ENCODE results near the gene LHX3.

Gene LHX3

DNA sequence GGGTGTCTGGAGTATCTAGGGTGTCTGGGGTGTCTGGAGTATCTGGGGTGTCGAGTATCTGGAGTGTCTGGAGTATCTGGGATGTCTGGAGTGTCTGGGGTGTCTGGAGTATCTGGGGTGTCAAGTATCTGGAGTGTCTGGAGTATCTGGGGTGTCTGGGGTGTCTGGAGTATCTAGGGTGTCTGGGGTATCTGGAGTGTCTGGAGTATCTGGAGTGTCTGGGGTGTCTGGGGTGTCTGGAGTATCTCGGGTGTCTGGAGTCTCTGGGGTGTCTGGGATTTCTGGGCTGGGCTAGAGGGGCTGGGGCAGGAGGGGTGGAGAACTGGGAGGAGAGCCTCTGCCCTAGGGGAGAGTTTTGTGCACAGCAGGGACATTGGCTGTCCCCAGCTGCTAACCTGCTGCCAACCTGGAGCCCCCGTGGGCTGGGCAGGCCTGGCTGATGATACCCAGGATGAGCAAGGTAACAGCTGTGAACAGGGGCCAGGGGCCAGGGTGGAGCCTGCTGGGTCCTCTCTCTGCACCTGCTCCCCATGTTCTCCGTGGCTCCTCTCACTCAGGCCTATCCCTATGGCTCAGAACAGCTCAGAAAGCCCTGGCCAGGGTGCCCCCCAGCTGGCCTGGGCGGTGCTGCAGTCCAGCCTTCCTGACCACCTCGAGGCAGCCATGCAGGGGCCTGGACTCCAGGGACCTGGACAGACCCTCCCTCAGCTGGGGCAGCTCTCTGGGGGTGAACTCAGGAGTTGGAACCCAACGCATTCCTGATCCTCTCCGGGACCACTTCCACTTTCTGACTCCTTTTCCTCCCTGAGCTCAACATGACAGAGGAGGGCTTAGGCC lies 29.9 kb downstream of the LHX3 start:
- DNase-seq: no peak

- DNase-seq: no peak
Measured at GRCh38 chr9:136173648-136174290, 31.2 kb downstream of the LHX3 start.

DNA sequence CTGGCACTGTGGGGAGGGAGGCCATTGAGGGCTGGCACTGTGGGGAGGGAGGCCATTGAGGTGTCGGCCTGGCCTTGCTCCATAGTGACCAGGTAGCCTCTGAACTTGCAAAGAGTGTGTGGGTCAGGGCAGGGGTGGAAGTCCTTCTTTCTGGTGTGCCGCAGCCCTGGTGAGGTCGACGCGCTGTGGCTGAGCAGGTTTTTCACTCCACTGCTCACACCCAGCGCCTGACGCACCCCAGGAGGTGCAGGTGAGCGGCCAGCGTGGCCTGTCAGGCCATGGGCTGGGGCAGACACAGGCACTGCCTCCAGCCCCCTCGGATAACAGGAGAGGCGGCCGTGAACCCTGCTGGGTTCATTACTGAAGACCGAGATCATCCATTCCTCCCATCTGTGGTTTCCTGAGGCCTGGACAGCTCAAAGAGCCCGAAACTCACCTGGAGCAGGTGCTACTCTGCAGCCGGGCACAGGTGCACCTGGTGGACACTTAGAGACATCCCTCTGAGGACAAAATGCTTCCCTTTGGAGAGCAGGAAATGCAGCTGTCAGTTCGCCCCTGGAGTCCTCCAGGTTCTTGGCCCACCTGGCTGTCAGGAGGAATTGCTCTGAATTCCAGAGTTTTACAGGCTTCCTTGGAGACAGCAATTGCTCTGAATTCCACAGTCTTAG lies 32.4 kb downstream of the LHX3 start:
- no peak for DNase-seq

GRCh38 chr9:136171801-136172411 lies 33.0 kb downstream of the LHX3 start:
- no peak for DNase-seq

DNA sequence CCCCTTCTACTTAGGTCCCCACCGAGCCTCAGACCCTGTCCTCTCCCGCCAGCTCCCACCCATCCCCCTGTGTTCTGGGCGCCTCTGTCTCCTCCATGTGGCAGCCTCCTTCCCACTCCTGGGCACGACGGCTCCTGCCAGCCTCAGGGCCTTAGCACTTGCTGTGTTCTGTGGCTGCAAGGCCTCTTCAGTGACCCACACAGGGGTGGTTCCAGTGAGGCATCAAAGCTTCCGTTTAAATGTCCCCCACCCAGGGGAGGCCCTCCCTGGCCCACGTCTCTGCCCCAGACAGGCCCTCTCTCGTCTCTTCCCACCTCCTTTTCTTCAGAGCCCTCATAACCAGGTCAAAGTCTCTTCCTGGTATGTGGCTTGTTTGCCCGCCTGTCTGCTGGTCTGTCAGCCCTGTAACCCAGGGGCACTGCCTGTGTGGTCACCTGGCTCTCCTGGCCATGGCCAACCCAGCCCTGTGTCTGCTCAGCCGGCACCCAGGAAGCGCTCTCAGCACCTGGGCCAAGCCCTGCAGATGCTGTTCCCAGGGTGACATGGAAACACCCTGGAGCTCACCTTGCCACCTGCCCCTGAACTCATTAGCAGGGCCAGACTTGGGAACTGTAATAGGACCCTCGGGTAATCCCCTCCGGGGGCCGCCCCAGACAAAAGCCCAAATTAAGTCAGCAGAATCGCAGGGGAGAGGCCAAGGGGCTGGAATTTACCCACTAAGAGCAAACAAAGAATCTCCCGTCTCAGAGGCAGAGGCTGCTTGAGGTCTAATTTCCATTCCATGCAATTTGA lies 33.7 kb downstream of the LHX3 start:
- DNase-seq: no peak

DNA sequence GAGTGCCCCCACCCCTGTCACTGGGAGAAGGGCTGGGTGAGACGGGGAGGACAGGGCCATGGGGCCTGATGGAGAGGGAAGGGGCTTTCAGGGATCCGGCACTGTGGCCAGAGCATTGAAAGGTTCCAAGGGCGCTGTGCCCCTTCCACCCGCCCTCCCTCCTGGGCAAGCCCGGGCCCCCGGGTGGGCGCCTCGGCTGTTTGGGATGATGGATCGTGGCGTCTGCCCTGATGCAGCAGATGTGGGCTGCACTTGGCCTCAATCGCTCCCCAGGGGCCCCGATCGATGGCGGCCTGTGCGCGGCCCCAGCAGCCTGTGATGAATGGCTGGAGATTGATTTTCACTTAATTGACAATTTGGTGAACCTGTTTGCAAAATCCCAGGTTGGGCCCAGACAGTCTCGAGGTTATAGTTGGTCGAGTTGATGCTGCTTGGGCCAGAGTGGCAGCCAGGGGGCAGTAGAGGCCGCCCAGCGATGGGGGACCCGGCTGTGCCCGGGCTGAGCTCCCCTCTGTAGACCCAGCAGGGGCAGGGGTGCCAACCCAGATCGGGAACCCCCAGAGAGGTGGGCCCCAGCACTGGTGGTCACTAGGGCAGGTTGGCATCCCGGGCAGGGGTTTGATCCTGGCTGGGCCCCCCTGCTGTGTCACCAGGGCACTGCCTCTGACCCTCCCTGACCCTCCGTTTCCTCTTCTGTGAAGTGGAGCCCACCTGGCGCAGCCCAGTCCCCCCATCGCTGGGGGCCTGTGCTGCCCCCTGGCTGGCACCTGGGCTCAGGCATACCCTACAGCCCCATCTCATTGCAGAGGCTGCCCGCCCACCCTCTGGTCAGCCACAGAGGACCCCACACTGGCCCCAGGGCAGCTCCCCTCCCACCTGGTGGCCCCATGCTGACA lies 34.7 kb downstream of the LHX3 start:
- DNase-seq: no peak

DNA sequence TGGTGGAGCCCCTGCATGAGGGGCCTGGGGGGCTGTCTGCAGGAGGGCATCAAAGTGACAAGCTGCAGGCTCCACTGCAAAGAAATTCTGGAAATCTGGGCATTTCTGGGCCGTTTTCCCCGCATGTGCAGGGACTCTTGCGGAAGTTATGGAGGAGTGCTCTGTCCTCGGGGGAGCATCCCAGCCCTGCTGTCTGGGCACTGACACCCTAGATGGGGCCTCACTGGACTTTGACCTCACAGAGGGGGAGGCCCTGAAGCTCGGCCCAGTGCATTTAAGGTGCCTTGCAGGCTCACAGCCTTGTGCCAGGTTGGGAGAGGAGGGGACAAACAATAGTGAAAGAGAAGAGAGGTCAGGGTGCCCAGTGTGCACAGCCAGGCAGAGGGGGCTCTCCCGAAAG lies 35.4 kb downstream of the LHX3 start:
- no peak for DNase-seq

DNA sequence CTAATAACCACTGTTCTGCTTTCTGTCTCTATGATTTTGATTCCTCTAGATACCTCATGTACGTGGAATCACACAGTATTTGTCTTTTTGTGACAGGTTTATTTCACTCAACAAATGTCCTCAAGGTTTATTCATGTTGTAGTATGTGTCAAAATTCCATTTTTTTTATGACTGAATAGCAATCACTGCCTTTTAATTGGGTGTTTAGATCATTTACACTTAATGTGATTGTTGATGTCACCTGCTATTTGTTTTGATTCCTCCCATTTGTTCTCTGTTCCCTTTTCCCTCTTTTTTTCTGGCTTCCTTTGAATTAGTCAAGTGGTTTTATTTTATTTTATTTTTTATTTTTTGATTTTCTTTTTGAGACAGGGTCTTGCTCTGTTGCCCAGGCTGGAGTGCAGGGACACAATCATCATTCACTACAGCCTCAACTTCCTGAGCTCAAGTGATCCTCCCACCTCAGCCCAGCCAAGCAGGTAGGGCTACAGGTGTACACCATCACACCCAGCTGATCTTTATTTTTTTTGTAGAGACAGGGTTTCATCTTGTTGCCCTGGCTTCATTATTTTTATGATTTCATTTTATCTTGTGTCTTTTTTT lies 41.6 kb downstream of the LHX3 start:
- no peak for DNase-seq

DNA sequence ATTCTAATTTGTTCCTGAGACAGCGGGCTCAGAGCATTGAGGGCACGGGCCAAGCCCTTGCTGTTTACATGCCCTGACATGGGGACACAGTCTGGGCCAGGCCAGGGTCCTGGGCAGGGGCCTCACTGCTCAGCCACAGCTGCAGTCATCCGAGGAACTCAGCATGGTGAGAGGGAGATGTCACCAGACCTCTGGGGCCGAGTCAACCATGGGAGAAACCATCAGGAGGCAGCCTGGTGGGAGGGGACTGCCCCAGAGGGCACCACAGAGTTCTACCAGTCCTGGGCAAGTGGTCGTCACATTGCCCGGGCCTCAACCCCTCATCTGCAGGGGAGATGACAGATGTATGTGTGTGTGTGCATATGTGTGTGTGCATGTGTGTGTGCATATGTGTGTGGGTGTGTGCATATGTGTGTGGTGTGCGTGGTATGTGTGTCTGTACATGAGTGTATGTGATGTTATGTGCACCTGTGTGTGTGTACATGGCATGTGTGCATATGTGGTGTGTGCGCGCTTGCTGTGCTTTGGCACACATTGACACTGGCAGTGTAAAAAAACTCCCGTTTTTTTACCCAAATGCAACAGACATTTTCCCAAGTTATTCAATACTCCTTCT lies 43.8 kb downstream of the LHX3 start:
- no peak for DNase-seq

DNA sequence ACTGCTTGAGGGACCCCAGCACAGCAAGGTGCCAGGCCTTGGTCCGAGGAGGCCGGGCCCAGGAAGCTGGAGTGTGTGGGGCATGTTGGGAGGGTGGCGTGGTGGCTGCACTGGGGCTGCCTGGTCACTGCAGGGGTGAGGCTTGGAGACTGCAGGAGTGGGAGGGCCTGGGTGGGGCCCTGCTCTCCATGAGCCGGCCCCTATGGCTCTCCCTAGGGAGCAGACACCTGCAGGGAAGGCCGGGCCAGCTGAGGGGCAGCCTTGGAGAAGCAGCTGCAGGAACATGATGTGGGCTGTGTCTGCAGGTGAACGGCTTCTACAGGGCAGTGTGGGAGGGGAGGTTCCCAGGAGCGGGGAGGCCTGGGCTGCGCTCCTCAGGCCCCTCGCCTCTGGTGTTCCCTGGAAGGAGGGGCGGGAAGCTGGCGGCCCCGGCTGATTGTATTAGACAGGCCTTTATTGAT lies 44.5 kb downstream of the LHX3 start:
- no peak for DNase-seq

GRCh38 chr9:136159851-136160250 lies 45.1 kb downstream of the LHX3 start:
- no peak for DNase-seq

DNA sequence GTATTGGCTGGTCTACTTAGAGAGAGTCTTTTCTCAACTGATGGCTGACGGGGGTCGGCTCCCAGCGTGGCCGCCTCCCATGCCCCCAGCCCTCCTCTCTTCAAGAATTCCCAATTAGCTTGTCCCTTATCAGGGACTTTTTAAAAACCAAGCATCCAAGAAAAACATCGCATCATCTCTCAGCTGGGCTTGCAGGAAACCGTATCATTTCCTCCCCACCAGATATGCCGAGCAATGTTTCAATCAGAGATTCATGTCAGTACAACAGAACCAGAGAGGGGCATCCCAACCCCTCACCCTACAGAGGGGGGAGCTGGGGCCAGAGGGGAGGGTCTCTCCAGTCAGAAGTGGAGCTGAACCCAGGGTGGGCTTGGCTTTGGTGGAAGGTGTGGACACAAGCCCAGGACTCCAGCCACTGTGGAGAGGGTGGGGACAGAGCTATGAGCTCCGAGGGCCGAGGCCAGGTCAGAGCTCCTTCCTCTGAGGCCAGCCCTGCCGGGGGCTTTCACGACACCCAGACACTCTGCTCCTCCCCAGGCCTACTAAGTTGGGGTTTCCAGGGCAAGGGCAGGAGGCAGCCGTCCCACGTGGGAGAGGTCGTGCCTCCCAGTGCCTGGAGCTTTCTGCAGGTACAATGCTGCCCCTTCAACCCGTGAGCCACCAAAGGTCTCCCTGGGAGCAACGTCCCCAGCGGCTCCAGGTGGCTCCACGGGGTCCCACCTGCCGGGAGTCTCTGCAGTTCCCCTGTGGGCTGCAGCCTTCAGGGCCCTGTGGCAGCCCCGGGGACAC lies 47.3 kb downstream of the LHX3 start:
- DNase-seq: no peak

DNA sequence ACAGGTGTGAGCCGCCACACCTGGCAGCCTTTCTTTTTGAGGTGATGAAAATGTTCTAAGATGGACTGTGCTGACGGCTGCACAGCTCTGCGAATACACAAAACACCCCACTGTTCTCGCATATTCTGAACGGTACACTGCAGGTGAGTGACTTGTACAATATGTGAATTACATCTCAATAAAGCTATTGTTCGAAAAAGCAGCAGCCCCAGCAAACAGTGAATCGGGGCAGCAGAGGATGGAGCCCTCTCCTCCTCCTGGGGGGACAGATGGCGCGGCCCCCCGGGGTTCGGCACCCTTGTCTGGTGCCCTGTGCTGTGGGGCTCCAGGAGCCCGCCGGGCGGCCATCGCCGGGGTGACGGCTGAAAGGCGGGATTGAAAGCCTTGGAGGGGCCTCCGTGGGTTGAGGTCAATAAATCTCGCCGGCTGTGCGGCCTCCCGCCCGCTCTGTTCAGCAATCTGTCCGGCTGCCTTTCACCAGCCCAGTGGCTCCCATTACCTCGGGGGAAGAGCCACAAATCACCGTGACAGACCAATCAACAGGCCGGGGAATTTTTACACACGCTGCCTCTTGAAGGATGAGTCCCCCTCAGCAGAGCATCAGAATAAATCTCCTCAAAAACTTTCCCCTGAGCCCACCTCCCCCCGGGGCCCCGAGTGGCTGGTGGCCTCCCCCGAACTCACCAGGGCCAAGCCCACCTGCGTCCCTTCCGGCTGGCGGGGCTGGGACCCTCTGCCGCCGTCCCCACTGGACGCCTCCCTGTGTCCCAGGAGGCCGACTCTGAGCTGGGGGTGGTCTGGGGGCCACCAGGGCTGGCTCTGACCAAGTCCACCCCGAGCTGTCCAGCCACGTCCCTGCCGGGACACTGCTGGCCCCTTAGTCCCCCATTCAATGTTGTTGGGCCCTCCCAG lies 48.5 kb downstream of the LHX3 start:
- DNase-seq: no peak

GRCh38 chr9:136155576-136155975 lies 49.4 kb downstream of the LHX3 start:
- no peak for DNase-seq

GRCh38 chr9:136154943-136155342 lies 50.0 kb downstream of the LHX3 start:
- DNase-seq: no peak

DNA sequence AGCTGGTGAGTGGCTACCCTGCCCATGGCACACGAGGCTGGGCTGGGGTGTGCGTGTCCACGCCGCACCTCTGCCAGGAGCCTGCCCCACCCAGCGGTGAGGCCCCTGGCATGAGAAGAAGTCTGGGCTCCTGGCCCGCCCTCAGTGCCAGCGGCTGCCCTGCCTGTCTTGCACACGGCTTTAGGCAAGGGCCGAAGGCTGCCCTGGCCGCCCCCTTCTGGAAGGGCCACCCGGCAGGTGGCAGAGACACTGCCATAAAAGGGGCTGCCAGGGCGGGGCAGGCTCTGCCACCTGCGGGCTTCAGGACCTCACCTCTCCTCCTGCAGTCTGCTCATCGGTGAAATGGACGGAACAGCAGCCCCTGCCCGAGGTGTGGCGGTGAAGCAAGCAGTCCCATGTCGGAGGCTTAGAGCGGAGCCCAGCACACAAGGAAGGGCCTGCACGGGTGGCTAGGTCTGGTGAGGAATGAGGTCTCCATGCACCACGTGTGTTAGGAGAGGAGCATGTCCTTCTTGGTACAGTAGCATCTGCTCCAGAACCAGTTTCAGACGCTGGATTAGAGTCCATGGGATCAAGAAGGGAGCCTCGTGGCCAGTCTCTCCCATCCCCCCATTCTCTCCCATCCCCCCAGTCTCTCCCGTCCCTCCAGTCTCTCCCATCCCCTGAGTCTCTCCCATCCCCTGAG lies 51.4 kb downstream of the LHX3 start:
- no peak for DNase-seq

DNA sequence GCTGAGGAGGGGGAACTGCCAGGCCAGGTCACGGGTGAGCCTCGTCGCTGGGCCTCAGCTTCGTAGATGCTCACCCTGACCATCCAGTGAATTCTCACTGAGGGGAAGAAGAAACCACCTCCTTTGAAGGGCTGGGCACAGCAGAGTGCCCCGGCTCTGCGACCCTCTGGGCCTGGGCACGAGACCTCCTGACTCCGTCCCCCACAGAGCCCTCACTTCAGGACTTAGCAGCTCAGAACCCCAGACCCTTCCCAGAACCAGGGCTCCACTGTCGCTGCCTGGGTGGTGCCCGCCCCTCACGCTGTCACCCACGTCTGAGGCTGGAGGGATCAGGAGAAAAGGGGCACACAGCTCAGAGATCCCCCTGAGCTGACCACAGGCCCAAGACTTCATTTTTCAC lies 52.0 kb downstream of the LHX3 start:
- no peak for DNase-seq

DNA sequence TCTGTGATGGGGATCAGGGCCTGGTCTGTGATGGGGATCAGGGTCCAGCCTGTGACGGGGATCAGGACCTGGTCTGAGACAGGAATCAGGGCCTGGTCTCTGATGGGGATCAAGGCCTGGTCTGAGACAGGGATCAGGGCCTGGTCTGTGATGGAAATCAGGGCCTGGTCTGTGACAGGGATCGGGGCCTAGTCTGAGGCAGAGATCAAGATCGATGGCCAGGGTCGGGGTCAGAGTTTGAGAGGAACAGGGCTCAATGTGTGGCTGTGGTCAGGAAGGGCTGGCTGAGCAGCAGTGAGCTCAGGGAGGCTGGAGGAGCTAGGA lies 52.4 kb downstream of the LHX3 start:
- no peak for DNase-seq
